Tibial artery (tissue), 4 donors: ENCODE data around the gene SMC5.
A peak's percentile ranks its signal among the peaks of the same experiment; 100 is the strongest.

ENCODE experiments used
- DNase-seq, 2 donors: peaks; one replicate each; pipeline ENCODE4 v3.0.0-alpha.2; 2019
- H3K27ac ChIP-seq, 2 donors: fragments of 200-600 bp; sonication (generic) in 1 of 2; 1 replicate in 1 of 2; 2 replicates in 1 of 2; pipeline ENCODE4 v1.5.1; 2018 to 2019; ENCODE audit warnings: mild to moderate bottlenecking in 1 of 2
- H3K27me3 ChIP-seq, 2 donors: fragments of 200-600 bp; sonication (generic) in 1 of 2; one replicate each; pipeline versions ENCODE4 v1.5.1 to v1.6.0; 2016 to 2019
- H3K36me3 ChIP-seq, 3 donors: fragments of 200-600 bp; sonication (generic) in 2 of 3; one replicate each; pipeline ENCODE4 v1.5.1; 2016 to 2019; ENCODE audit warnings: mild to moderate bottlenecking in 2 of 3
- H3K4me1 ChIP-seq, 4 donors: fragments of 200-600 bp; sonication (generic) in 2 of 4; 1 replicate in 3 of 4; 2 replicates in 1 of 4; pipeline ENCODE4 v1.5.1; 2016 to 2019
- H3K4me3 ChIP-seq, 2 donors: fragments of 200-600 bp; sonication (generic) in 1 of 2; 1 replicate in 1 of 2; 2 replicates in 1 of 2; pipeline ENCODE4 v1.5.1; 2018 to 2019; ENCODE audit warnings: mild to moderate bottlenecking in 2 of 2
- H3K9me3 ChIP-seq, 3 donors: fragments of 200-600 bp; sonication (generic) in 1 of 3; one replicate each; pipeline ENCODE4 v1.5.1; 2016 to 2019
- CTCF ChIP-seq, 2 experiments: fragments of 200-600 bp in 1 of 2; fragments of 450-650 bp in 1 of 2; IDR thresholded peaks; one replicate each; pipeline ENCODE4 v1.5.1; 2017 to 2019; ENCODE audit warnings: antibody characterized with exemption in 2 of 2, mild to moderate bottlenecking in 1 of 2, moderate library complexity in 1 of 2
- intact Hi-C: fragments of 100-400 bp; cut with DNase I; formaldehyde crosslinking; loops from one replicate; pipeline ENCODE4 v1.15.0; 2023; ENCODE audit warnings: low total_unique reads

The SMC5 gene

GRCh38 chr9:70352802-70353201, 94.0 kb downstream of the SMC5 start:
- no peak for DNase-seq
- intact Hi-C loops: loop anchor here (5.0 to 10.0 kb wide), 3 partner anchors 52 to 249 kb away; no protein-coding TSS in a partner anchor
- Histone ChIP-seq H3K36me3 (peaks cover 14 to 51% (median 34%) of the 10 kb centered on the region in 3 donors), H3K4me1 (peaks cover 0 to 21% (median 0%) of the 10 kb centered on the region in 4 donors), H3K27me3 (no peaks in the 10 kb centered on the region), H3K27ac (peak overlapping the region in 1 of 2 donors; percentile 4), H3K4me3 (no peak overlapping the region), H3K9me3 (no peaks in the 10 kb centered on the region)
- TF ChIP-seq CTCF (IDR thresholded peaks at IDR 0.05): peak; percentile 67 to 69

GRCh38 chr9:70355801-70356200, 97.0 kb downstream of the SMC5 start:
- Histone ChIP-seq H3K36me3 (peaks cover 0 to 30% (median 10%) of the 10 kb centered on the region in 3 donors), H3K27me3 (no peaks in the 10 kb centered on the region), H3K9me3 (no peaks in the 10 kb centered on the region), H3K27ac (peak overlapping the region in 1 of 2 donors; percentile 6), H3K4me1 (peaks cover 0 to 21% (median 0%) of the 10 kb centered on the region in 4 donors), H3K4me3 (no peak overlapping the region)
- no peak for TF ChIP-seq CTCF (IDR thresholded peaks at IDR 0.05)
- intact Hi-C loops: loop anchor here (10.0 kb wide), 2 partner anchors 49 to 139 kb away; no protein-coding TSS in a partner anchor
- DNase-seq: no peak

GRCh38 chr9:70362952-70363351, 104.2 kb downstream of the SMC5 start:
- intact Hi-C loops: no loop called here
- no peak overlapping the region for H3K27ac ChIP-seq
- no peak overlapping the region for H3K4me3 ChIP-seq
- TF ChIP-seq CTCF (IDR thresholded peaks at IDR 0.05): no peak
- H3K27me3 ChIP-seq: no peaks in the 10 kb centered on the region
- H3K36me3 ChIP-seq: peaks cover 0 to 4% (median 0%) of the 10 kb centered on the region in 3 donors
- no peaks in the 10 kb centered on the region for H3K9me3 ChIP-seq
- DNase-seq: no peak
- no peaks in the 10 kb centered on the region for H3K4me1 ChIP-seq

- no peaks in the 10 kb centered on the region for H3K27me3 ChIP-seq
- no peak for TF ChIP-seq CTCF (IDR thresholded peaks at IDR 0.05)
- no peaks in the 10 kb centered on the region for H3K36me3 ChIP-seq
- no peak for DNase-seq
- H3K9me3 ChIP-seq: no peaks in the 10 kb centered on the region
- intact Hi-C loops: no loop called here
- H3K27ac ChIP-seq: no peak overlapping the region
- H3K4me3 ChIP-seq: no peak overlapping the region
- H3K4me1 ChIP-seq: no peaks in the 10 kb centered on the region
Measured at GRCh38 chr9:70363760-70364159, 105.0 kb downstream of the SMC5 start.

- Histone ChIP-seq H3K4me3 (no peak overlapping the region), H3K4me1 (no peaks in the 10 kb centered on the region), H3K36me3 (no peaks in the 10 kb centered on the region), H3K27me3 (no peaks in the 10 kb centered on the region), H3K27ac (no peak overlapping the region), H3K9me3 (no peaks in the 10 kb centered on the region)
- intact Hi-C loops: no loop called here
- no peak for DNase-seq
- TF ChIP-seq CTCF (IDR thresholded peaks at IDR 0.05): no peak
Measured at GRCh38 chr9:70367305-70367930, 108.6 kb downstream of the SMC5 start.
